GM19395 (cell line): ENCODE results near the gene TPRX2.
"Not testable (repeated sequence)": the region's sequence is repeated elsewhere in the genome, so short reads cannot be mapped to it uniquely, and the experiment has no call there.

Experiments
- ATAC-seq: cut with Tn5 transposase; IDR thresholded peaks from one replicate; pipeline ENCODE4 v1.9.1; 2021; ENCODE audit warnings: mild to moderate bottlenecking, moderate library complexity; ENCODE audit not compliant: unreplicated experiment

TPRX2 gene

GRCh38 chr19:47860602-47861297 lies 1.7 kb downstream of the TPRX2 start:
- no peak for ATAC-seq

- no peak for ATAC-seq
Observed at GRCh38 chr19:47861630-47862029, 2.6 kb downstream of the TPRX2 start.

GRCh38 chr19:47863514-47863936 lies 4.5 kb downstream of the TPRX2 start:
- ATAC-seq = no peak

- no peak for ATAC-seq
Observed at GRCh38 chr19:47865166-47865565, 6.1 kb downstream of the TPRX2 start.

GRCh38 chr19:47878906-47879305 lies 19.9 kb downstream of the TPRX2 start:
- ATAC-seq = no peak

- ATAC-seq = not testable (repeated sequence)
Observed at GRCh38 chr19:47879385-47879784, 20.4 kb downstream of the TPRX2 start.

- no peak for ATAC-seq
Observed at GRCh38 chr19:47881757-47882156, 22.7 kb downstream of the TPRX2 start.

- no peak for ATAC-seq
Observed at GRCh38 chr19:47882890-47883289, 23.9 kb downstream of the TPRX2 start.

GRCh38 chr19:47885067-47885463 lies 26.0 kb downstream of the TPRX2 start:
- no peak for ATAC-seq

- ATAC-seq = no peak
Observed at GRCh38 chr19:47886010-47886559, 27.1 kb downstream of the TPRX2 start, which contains the start of gene SULT2A1. Gene SULT2A1, minus strand, starts transcription at chr19:47886315. Its CDS starts 58 bp downstream, at chr19:47886257.

- ATAC-seq = no peak
Observed at GRCh38 chr19:47890865-47891621, 32.0 kb downstream of the TPRX2 start.

- no peak for ATAC-seq
Observed at GRCh38 chr19:47891622-47891922, 32.5 kb downstream of the TPRX2 start.

- no peak for ATAC-seq
Observed at GRCh38 chr19:47891923-47892666, 33.1 kb downstream of the TPRX2 start.

- ATAC-seq = no peak
Observed at GRCh38 chr19:47895165-47895782, 36.2 kb downstream of the TPRX2 start.

- no peak for ATAC-seq
Observed at GRCh38 chr19:47896019-47896418, 37.0 kb downstream of the TPRX2 start.

GRCh38 chr19:47896773-47897172 lies 37.7 kb downstream of the TPRX2 start:
- ATAC-seq = no peak

- ATAC-seq = no peak
Observed at GRCh38 chr19:47897861-47898260, 38.8 kb downstream of the TPRX2 start.

- no peak for ATAC-seq
Observed at GRCh38 chr19:47899335-47899734, 40.3 kb downstream of the TPRX2 start.

- ATAC-seq = no peak
Observed at GRCh38 chr19:47901370-47901769, 42.3 kb downstream of the TPRX2 start.

- not testable (repeated sequence) for ATAC-seq
Observed at GRCh38 chr19:47909350-47909749, 50.3 kb downstream of the TPRX2 start.

- not testable (repeated sequence) for ATAC-seq
Observed at GRCh38 chr19:47910191-47910590, 51.2 kb downstream of the TPRX2 start.
